Neural cell (in vitro differentiated cells): ENCODE measurements around the gene HCFC2. TPM values are rescaled to one million over a fixed set of nuclear protein-coding genes. Genes with fewer than 3 reads are reported as not detected.
"Not testable (repeated sequence)": the region's sequence is repeated elsewhere in the genome, so short reads cannot be mapped to it uniquely, and the experiment has no call there.

Experiments
- H2AFZ ChIP-seq: fragments of 200-600, 300-800 bp; sonication (generic), shearing (Covaris generic); 2 replicates; pipeline ENCODE4 v1.6.0; 2014; ENCODE audit warnings: low read depth, mild to moderate bottlenecking, antibody characterized with exemption, low read length, moderate library complexity
- H3F3A ChIP-seq: fragments of 200-600 bp; shearing (Covaris generic); 2 replicates; pipeline ENCODE4 v1.6.1; 2016; ENCODE audit warnings: mild to moderate bottlenecking, moderate library complexity, mixed read lengths, antibody characterized with exemption, low read length; ENCODE audit not compliant: insufficient read depth, poor library complexity, severe bottlenecking
- H3K27ac ChIP-seq: fragments of 200-600, 300-800 bp; sonication (generic), shearing (Covaris generic); 2 replicates; pipeline ENCODE4 v1.5.1; 2014; ENCODE audit warnings: mild to moderate bottlenecking, low read length, moderate library complexity
- H3K27me3 ChIP-seq: fragments of 300-800, 200-600 bp; sonication (generic), shearing (Covaris generic); 2 replicates; pipeline ENCODE4 v1.6.0; 2014; ENCODE audit warnings: mild to moderate bottlenecking, low read depth, low read length, moderate library complexity; ENCODE audit not compliant: insufficient read depth
- H3K36me3 ChIP-seq: fragments of 300-800, 200-600 bp; sonication (generic), shearing (Covaris generic); 2 replicates; pipeline ENCODE4 v1.5.1; 2014; ENCODE audit warnings: mild to moderate bottlenecking, antibody characterized with exemption, low read length, moderate library complexity; ENCODE audit not compliant: insufficient read depth
- H3K4me2 ChIP-seq: fragments of 300-800, 200-600 bp; sonication (generic), shearing (Covaris generic); 2 replicates; pipeline ENCODE4 v1.6.0; 2014; ENCODE audit warnings: mild to moderate bottlenecking, low read length
- H3K4me3 ChIP-seq: fragments of 300-800, 200-600 bp; sonication (generic), shearing (Covaris generic); 2 replicates; pipeline ENCODE4 v1.5.1; 2014; ENCODE audit warnings: mild to moderate bottlenecking, low read length, moderate library complexity
- H3K79me2 ChIP-seq: fragments of 200-600 bp; shearing (Covaris generic); replicated peaks from 2 replicates; pipeline ENCODE4 v1.6.0; 2014; ENCODE audit warnings: mild to moderate bottlenecking, low read length, moderate library complexity; ENCODE audit not compliant: insufficient read depth
- H3K9ac ChIP-seq: fragments of 300-800, 200-600 bp; sonication (generic), shearing (Covaris generic); 2 replicates; pipeline ENCODE4 v1.6.1; 2016; ENCODE audit warnings: mild to moderate bottlenecking, low read length, mixed read lengths
- H3K9me2 ChIP-seq: fragments of 200-600 bp; shearing (Covaris generic); 2 replicates; pipeline ENCODE4 v1.6.1; 2016; ENCODE audit warnings: mild to moderate bottlenecking, low read length, mixed read lengths; ENCODE audit not compliant: insufficient read depth
- H3K9me3 ChIP-seq: fragments of 200-600, 300-800 bp; sonication (generic), shearing (Covaris generic); 2 replicates; pipeline ENCODE4 v1.6.1; 2016; ENCODE audit warnings: mild to moderate bottlenecking, mixed run types, low read length, moderate library complexity, mixed read lengths
- H4K20me1 ChIP-seq: fragments of 200-600 bp; shearing (Covaris generic); 2 replicates; pipeline ENCODE4 v1.6.1; 2016; ENCODE audit warnings: mild to moderate bottlenecking, mixed run types; ENCODE audit not compliant: insufficient read depth
- EP300 ChIP-seq: fragments of 450-650 bp; conservative IDR thresholded peaks from 2 replicates; pipeline ENCODE4 v1.6.1; 2014; ENCODE audit warnings: antibody characterized with exemption, mild to moderate bottlenecking, moderate library complexity; ENCODE audit not compliant: poor library complexity, severe bottlenecking
- EZH2 ChIP-seq: fragments of 200-600, 300-800 bp; shearing (Covaris generic), sonication (generic); IDR thresholded peaks from 2 replicates; pipeline ENCODE4 v1.6.1; 2014; ENCODE audit warnings: antibody characterized with exemption, low read length, borderline replicate concordance, mild to moderate bottlenecking; ENCODE audit not compliant: insufficient read depth, poor library complexity, severe bottlenecking
- MXI1 ChIP-seq: fragments of 450-650 bp; conservative IDR thresholded peaks from 2 replicates; pipeline ENCODE4 v1.6.1; 2014; ENCODE audit warnings: antibody characterized with exemption, mild to moderate bottlenecking; ENCODE audit not compliant: poor library complexity, severe bottlenecking
- POLR2AphosphoS5 ChIP-seq: IDR thresholded peaks from 2 replicates; pipeline ENCODE4 v1.6.1; 2012
- RAD21 ChIP-seq: fragments of 450-650 bp; conservative IDR thresholded peaks from 2 replicates; pipeline ENCODE4 v1.6.1; 2014; ENCODE audit warnings: antibody characterized with exemption, mild to moderate bottlenecking, moderate library complexity
- SMC3 ChIP-seq: fragments of 450-650 bp; conservative IDR thresholded peaks from 2 replicates; pipeline ENCODE4 v1.6.1; 2014; ENCODE audit warnings: antibody characterized with exemption, mild to moderate bottlenecking, moderate library complexity; ENCODE audit not compliant: poor library complexity
- TAF1 ChIP-seq: IDR thresholded peaks from 2 replicates; pipeline ENCODE4 v1.6.1; 2012; ENCODE audit warnings: low read depth
- polyA plus RNA-seq: library from polyadenylated mRNA; depleted of rRNA; stranded (reverse); fragments of >200 nt; gene quantifications from 2 replicates; pipeline ENCODE4 v1.2.3, GENCODE V29; 2014
- TF ChIP-seq, protein P1 (sequence below): fragments of 450-650 bp; IDR thresholded peaks from 2 replicates; pipeline ENCODE4 v1.5.1; 2014; ENCODE audit warnings: antibody characterized with exemption, mild to moderate bottlenecking, moderate library complexity; ENCODE audit not compliant: poor library complexity, severe bottlenecking
- TF ChIP-seq, protein P2 (sequence below): IDR thresholded peaks from 2 replicates; pipeline ENCODE4 v1.6.1; 2012; ENCODE audit warnings: borderline replicate concordance

The HCFC2 gene
- polyA plus RNA-seq, 1 donor from 2014 or later, result 62.4 TPM

DNA sequence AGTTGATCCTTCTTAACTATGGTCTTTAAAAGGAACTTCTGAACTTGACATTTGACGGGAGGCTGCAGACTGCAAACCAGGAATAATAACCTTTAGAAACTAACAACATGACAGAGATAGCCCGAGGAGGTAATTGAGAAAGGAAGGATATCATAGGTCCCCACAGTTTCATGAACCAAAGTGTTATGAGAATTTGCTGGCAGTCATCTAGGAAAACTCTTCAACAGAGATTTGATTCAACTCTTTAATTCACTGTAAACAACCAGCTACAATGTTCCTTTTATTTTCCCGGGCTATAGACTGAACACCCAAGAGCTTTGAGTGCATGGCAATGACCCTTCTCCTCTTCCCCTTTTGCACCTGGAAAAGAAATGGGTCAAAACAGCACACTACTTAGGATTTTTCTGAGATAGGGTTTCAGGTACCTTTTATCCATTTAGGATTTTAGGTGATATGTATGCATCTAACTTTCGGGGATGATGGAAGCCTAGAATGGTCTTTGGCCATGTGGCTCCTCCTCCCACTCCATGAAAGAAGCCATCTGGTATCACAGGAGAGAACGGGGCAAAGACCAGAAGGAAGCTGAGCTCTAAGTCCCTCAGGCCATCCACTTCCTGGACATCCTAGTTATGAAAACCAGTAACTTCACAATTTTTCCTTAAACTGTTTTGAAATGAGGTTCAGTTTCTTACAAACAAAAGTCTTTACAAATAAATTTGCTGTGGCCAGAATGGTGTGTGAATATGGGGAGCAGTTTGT lies 37.3 kb upstream of the HCFC2 start:
- H3K4me2 ChIP-seq, result no peak overlapping the region
- H3K79me2 ChIP-seq, result no peaks in the 10 kb centered on the region
- H2AFZ ChIP-seq, result no peak overlapping the region
- no peaks in the 10 kb centered on the region for H3K27me3 ChIP-seq
- no peaks in the 10 kb centered on the region for H3K9me2 ChIP-seq
- H4K20me1 ChIP-seq, result no peaks in the 10 kb centered on the region
- H3K4me3 ChIP-seq, result no peak overlapping the region
- H3K36me3 ChIP-seq, result no peaks in the 10 kb centered on the region
- H3K9me3 ChIP-seq, result no peaks in the 10 kb centered on the region
- no peaks in the 10 kb centered on the region for H3F3A ChIP-seq
- no peak overlapping the region for H3K9ac ChIP-seq
- H3K27ac ChIP-seq, result no peak overlapping the region
- no peak for TF ChIP-seq RAD21
- no peak for TF ChIP-seq MXI1
- TF ChIP-seq SMC3, result no peak
- TF ChIP-seq, protein P1, sequence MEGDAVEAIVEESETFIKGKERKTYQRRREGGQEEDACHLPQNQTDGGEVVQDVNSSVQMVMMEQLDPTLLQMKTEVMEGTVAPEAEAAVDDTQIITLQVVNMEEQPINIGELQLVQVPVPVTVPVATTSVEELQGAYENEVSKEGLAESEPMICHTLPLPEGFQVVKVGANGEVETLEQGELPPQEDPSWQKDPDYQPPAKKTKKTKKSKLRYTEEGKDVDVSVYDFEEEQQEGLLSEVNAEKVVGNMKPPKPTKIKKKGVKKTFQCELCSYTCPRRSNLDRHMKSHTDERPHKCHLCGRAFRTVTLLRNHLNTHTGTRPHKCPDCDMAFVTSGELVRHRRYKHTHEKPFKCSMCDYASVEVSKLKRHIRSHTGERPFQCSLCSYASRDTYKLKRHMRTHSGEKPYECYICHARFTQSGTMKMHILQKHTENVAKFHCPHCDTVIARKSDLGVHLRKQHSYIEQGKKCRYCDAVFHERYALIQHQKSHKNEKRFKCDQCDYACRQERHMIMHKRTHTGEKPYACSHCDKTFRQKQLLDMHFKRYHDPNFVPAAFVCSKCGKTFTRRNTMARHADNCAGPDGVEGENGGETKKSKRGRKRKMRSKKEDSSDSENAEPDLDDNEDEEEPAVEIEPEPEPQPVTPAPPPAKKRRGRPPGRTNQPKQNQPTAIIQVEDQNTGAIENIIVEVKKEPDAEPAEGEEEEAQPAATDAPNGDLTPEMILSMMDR, result no peak
- TF ChIP-seq, protein P2, sequence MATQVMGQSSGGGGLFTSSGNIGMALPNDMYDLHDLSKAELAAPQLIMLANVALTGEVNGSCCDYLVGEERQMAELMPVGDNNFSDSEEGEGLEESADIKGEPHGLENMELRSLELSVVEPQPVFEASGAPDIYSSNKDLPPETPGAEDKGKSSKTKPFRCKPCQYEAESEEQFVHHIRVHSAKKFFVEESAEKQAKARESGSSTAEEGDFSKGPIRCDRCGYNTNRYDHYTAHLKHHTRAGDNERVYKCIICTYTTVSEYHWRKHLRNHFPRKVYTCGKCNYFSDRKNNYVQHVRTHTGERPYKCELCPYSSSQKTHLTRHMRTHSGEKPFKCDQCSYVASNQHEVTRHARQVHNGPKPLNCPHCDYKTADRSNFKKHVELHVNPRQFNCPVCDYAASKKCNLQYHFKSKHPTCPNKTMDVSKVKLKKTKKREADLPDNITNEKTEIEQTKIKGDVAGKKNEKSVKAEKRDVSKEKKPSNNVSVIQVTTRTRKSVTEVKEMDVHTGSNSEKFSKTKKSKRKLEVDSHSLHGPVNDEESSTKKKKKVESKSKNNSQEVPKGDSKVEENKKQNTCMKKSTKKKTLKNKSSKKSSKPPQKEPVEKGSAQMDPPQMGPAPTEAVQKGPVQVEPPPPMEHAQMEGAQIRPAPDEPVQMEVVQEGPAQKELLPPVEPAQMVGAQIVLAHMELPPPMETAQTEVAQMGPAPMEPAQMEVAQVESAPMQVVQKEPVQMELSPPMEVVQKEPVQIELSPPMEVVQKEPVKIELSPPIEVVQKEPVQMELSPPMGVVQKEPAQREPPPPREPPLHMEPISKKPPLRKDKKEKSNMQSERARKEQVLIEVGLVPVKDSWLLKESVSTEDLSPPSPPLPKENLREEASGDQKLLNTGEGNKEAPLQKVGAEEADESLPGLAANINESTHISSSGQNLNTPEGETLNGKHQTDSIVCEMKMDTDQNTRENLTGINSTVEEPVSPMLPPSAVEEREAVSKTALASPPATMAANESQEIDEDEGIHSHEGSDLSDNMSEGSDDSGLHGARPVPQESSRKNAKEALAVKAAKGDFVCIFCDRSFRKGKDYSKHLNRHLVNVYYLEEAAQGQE, result no peak
- TF ChIP-seq EP300, result no peak
- TF ChIP-seq TAF1, result no peak
- no peak for TF ChIP-seq EZH2
- TF ChIP-seq POLR2AphosphoS5, result no peak

DNA sequence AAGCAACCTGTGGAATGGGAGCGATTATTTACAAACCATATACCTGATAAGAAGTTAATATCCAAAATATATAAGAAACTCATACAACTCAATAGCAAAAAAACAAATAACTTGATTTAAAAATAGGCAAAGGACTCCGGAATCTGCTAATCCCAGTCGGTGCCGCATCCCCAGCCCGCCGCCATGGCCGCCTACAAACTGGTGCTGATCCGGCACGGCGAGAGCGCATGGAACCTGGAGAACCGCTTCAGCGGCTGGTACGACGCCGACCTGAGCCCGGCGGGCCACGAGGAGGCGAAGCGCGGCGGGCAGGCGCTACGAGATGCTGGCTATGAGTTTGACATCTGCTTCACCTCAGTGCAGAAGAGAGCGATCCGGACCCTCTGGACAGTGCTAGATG lies 33.7 kb upstream of the HCFC2 start:
- not testable (repeated sequence) for H3K9ac ChIP-seq, H3K9me2 ChIP-seq, H3K36me3 ChIP-seq, H4K20me1 ChIP-seq, H3K9me3 ChIP-seq, H3K79me2 ChIP-seq, H3K27ac ChIP-seq, H3K4me3 ChIP-seq, H3K27me3 ChIP-seq, H3K4me2 ChIP-seq, H2AFZ ChIP-seq, H3F3A ChIP-seq

DNA sequence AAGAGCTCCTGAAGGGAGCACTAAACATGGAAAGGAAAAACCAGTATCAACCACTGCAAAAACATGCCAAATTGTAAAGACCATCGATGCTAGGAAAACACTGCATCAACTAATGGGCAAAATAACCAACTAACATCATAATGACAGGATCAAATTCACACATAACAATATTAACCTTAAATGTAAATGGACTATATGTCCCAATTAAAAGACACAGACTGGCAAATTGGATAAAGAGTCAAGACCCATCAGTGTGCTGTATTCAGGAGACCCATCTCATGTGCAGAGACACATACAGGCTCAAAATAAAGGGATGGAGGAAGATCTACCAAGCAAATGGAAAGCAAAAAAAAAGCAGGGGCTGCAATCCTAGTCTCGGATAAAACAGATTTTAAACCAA lies 28.2 kb upstream of the HCFC2 start:
- not testable (repeated sequence) for H3K4me2 ChIP-seq, H3F3A ChIP-seq, H3K9me3 ChIP-seq, H3K9ac ChIP-seq, H3K9me2 ChIP-seq, H2AFZ ChIP-seq, H3K36me3 ChIP-seq, H3K27me3 ChIP-seq, H4K20me1 ChIP-seq, H3K79me2 ChIP-seq, H3K4me3 ChIP-seq, H3K27ac ChIP-seq

DNA sequence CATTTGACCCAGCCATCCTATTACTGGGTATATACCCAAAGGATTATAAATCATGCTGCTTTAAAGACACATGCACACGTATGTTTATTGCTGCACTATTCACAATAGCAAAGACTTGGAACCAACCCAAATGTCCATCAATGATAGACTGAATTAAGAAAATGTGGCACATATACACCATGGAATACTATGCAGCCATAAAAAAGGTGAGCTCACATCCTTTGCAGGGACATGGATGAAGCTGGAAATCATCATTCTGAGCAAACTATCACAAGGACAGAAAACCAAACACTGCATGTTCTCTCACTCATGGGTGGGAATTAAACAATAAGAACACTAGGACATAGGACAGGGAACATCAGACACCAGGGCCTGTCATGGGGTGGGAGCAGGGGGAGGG lies 24.6 kb upstream of the HCFC2 start:
- H3K27me3 ChIP-seq, H3K9me2 ChIP-seq, H3K79me2 ChIP-seq, H3K9ac ChIP-seq, H4K20me1 ChIP-seq, H3F3A ChIP-seq, H3K36me3 ChIP-seq, H3K4me3 ChIP-seq, H3K9me3 ChIP-seq, H2AFZ ChIP-seq, H3K4me2 ChIP-seq, H3K27ac ChIP-seq: not testable (repeated sequence)
